Brain microvascular endothelial cell (primary cell): Measurements from ENCODE around the gene UBE2E2.

Experiments
- DNase-seq: peaks from one replicate; pipeline ENCODE4 v3.0.0-alpha.2; 2020
- H3K27ac ChIP-seq: fragments of 250-450 bp; sonication (Bioruptor Pico); 2 replicates; pipeline ENCODE4 v1.5.1; 2020; ENCODE audit warnings: mild to moderate bottlenecking, moderate library complexity
- H3K27me3 ChIP-seq: fragments of 250-450 bp; sonication (Bioruptor Pico); replicated peaks from 2 replicates; pipeline ENCODE4 v1.5.1; 2020; ENCODE audit warnings: mild to moderate bottlenecking
- H3K36me3 ChIP-seq: fragments of 250-450 bp; sonication (Bioruptor Pico); replicated peaks from 2 replicates; pipeline ENCODE4 v1.5.1; 2020; ENCODE audit warnings: mild to moderate bottlenecking
- H3K4me3 ChIP-seq: 2 replicates; pipeline ENCODE4 v1.5.1; 2011; ENCODE audit warnings: low read depth, mild to moderate bottlenecking, control low read depth, low read length, moderate library complexity
- in situ Hi-C: cut with HindIII; loops from 2 replicates; pipeline ENCODE4 v1.10.0; 2017; ENCODE audit warnings: low sequenced_read_pairs, low pct_ligation_motif_present
- TF ChIP-seq, protein P1 (sequence below): IDR thresholded peaks from 2 replicates; pipeline ENCODE4 v1.5.1; 2011; ENCODE audit warnings: low read depth, mild to moderate bottlenecking, moderate library complexity, low read length, control low read depth, inconsistent platforms; ENCODE audit errors: missing control alignments

Gene UBE2E2

DNA sequence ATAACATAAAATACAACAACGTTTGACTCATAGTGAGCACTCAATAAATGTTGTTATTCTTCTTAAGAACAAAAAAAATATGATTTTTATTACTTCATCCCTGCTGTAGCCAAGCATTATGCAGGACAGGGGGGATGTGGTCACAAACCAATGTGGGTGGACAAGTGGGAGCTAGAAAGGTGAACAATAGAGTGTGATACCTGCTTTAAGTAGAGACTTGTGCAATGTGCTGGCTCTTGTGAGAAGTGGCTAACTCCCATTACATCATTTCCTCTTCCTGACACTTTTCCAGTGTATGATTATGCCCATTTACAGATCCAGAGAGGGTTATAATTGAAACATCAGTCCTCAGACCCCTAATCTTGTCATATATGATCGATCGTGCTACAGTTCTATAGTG, 193.6 kb downstream of the UBE2E2 start:
- Histone ChIP-seq H3K27ac (no peak overlapping the region), H3K27me3 (no peaks in the 10 kb centered on the region), H3K36me3 (no peaks in the 10 kb centered on the region), H3K4me3 (no peak overlapping the region)
- DNase-seq: no peak
- in situ Hi-C loops: no loop called here
- TF ChIP-seq, protein P1, sequence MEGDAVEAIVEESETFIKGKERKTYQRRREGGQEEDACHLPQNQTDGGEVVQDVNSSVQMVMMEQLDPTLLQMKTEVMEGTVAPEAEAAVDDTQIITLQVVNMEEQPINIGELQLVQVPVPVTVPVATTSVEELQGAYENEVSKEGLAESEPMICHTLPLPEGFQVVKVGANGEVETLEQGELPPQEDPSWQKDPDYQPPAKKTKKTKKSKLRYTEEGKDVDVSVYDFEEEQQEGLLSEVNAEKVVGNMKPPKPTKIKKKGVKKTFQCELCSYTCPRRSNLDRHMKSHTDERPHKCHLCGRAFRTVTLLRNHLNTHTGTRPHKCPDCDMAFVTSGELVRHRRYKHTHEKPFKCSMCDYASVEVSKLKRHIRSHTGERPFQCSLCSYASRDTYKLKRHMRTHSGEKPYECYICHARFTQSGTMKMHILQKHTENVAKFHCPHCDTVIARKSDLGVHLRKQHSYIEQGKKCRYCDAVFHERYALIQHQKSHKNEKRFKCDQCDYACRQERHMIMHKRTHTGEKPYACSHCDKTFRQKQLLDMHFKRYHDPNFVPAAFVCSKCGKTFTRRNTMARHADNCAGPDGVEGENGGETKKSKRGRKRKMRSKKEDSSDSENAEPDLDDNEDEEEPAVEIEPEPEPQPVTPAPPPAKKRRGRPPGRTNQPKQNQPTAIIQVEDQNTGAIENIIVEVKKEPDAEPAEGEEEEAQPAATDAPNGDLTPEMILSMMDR: no peak

DNA sequence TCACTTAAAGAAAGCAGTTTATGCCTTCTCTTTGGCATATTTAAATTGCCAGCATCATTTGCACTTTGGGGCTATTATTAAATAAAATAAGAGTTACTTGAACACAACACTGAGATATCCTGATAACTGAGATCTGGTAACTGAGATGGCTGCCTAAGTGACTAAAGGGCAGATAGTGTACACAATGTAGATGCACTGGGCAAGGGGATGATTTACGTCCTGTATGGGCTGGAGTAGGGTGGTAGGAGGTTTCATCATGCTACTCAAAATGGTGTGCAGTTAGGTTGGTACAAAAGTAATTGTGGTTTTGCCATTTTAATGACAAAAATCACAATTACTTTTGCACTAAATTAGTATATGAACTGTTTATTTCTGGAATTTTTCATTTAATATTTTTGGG, 196.1 kb downstream of the UBE2E2 start:
- H3K4me3 ChIP-seq: no peak overlapping the region
- DNase-seq: no peak
- H3K36me3 ChIP-seq: no peaks in the 10 kb centered on the region
- H3K27me3 ChIP-seq: no peaks in the 10 kb centered on the region
- H3K27ac ChIP-seq: no peak overlapping the region
- TF ChIP-seq, protein P1: no peak
- in situ Hi-C loops: no loop called here

DNA sequence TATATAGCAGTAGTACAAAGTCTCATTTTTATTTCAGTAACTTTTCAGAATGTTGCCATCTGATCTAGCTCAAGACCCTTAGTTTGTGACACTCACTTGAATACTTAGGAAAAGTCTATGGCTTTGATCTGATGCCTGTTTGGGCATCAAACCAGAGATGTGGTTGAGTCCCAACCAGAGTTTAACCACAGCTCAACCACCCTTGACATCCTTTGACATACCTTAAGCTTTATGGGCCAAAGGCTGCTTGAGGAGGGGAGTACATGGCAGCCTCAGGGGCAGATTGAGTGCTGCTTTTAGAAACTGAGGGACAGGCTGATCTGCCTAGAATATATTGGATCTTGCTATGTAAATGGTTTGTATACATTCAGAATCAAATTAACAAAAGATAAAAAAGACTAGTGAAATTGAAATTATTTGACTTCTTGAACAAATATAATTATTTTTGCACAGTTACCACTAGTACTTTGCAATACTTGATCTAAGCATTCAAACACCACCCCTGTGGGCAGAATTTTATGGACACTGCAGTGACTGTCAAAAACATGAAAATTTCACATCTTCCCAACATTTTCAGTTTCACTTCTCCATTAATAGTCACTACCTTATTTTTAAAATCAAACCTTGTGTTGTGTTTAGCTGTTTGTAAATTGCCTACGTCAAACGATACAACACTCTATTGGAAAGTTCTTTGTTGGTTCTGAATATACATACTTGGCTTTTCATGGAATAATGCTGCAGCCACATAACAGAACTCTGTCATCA, 199.8 kb downstream of the UBE2E2 start:
- no peak for DNase-seq
- H3K36me3 ChIP-seq: no peaks in the 10 kb centered on the region
- H3K27me3 ChIP-seq: no peaks in the 10 kb centered on the region
- in situ Hi-C loops: no loop called here
- H3K4me3 ChIP-seq: no peak overlapping the region
- no peak overlapping the region for H3K27ac ChIP-seq
- TF ChIP-seq, protein P1: no peak

DNA sequence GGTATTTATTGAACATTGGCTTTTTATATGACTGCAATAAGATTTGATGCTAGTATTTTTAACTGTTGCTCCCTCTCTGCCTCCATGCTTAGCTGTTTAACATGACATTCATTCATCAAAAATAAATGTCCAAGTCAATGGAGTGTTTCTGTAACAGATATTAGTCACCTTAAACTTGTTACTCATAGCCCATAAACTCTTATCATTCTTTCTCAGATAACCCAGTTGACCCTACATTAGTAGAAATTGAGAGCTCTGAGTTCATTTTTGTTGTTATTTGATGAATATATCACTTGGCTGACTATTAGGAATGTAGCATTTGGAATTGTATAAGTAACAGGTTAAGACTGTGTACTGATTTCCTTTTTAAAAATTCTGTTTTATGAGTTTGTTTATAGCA, 201.1 kb downstream of the UBE2E2 start:
- Histone ChIP-seq H3K27ac (no peak overlapping the region), H3K4me3 (no peak overlapping the region), H3K27me3 (no peaks in the 10 kb centered on the region), H3K36me3 (no peaks in the 10 kb centered on the region)
- TF ChIP-seq, protein P1: no peak
- DNase-seq: no peak
- in situ Hi-C loops: no loop called here

DNA sequence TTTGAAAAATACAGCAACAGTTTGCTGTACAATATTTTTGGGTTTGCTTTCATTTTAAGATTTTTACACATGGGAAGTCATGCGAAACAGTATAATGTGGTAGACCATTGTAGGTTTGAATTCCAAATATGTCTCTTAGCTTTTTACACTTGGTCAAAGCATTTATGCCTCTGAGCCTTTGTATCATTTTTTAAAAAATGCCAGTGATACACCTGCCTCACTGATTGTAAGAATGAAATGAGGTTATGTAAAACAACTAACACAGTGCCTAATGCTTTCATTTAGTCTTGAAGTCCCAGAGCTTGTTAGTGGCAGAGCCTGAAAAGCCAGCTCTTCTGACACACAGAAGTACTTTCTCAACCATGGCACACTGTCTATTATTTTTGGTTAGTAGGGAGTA, 202.0 kb downstream of the UBE2E2 start:
- Histone ChIP-seq H3K27ac (no peak overlapping the region), H3K36me3 (no peaks in the 10 kb centered on the region), H3K4me3 (no peak overlapping the region), H3K27me3 (no peaks in the 10 kb centered on the region)
- DNase-seq: no peak
- TF ChIP-seq, protein P1: no peak
- in situ Hi-C loops: no loop called here

DNA sequence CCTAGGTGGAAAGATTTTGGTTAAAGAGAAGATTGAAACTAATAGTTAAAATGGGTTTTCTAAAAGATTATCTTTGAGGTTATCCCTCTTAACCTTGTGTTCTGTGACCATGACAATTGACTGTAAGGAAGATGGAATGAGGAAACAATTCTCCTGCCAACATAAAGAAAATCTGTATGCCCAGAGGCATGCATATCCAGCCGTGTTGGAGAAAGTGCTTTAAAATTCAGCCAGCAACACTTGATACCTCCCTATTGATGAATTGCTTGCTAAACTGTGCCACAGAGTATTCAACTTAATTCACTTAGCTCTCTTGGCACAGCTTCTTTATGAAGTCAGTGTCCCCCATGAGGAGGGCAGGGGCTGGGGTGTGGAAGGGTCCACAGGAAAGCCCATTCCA, 203.5 kb downstream of the UBE2E2 start:
- in situ Hi-C loops: no loop called here
- TF ChIP-seq, protein P1: no peak
- DNase-seq: no peak
- Histone ChIP-seq H3K36me3 (no peaks in the 10 kb centered on the region), H3K4me3 (no peak overlapping the region), H3K27ac (no peak overlapping the region), H3K27me3 (no peaks in the 10 kb centered on the region)
